ENCODE results near the gene EIF5AL1.
"Not testable (repeated sequence)": the region's sequence is repeated elsewhere in the genome, so short reads cannot be mapped to it uniquely, and the experiment has no call there.

The EIF5AL1 gene

GRCh38 chr10:79522464-79522863, 10.1 kb downstream of the EIF5AL1 start:
- H2AFZ ChIP-seq (ENCODE audit: low read length); H4K91ac ChIP-seq (ENCODE audit: low read depth, low read length, poor library complexity); H3K27me3 ChIP-seq (ENCODE audit: control insufficient read depth in 3 of 3, insufficient read depth in 3 of 3, low read depth in 1 of 3, low read length in 3 of 3); H2BK15ac ChIP-seq (ENCODE audit: low read length); H2AK5ac ChIP-seq (ENCODE audit: low read depth, low read length); H3K4me2 ChIP-seq (ENCODE audit: insufficient read depth, low read length, poor library complexity, severe bottlenecking); H2BK5ac ChIP-seq (ENCODE audit: low read length); H3K4me1 ChIP-seq (ENCODE audit: control insufficient read depth in 2 of 2, insufficient read depth in 1 of 2, low read depth in 1 of 2, low read length in 2 of 2); H3K4me3 ChIP-seq (ENCODE audit: low read length in 2 of 2); H4K8ac ChIP-seq (ENCODE audit: low read depth, low read length); H3K18ac ChIP-seq (ENCODE audit: low read length); H3K9ac ChIP-seq (ENCODE audit: low read depth, low read length, poor library complexity); H3K4ac ChIP-seq (ENCODE audit: low read length); H2BK120ac ChIP-seq (ENCODE audit: low read depth, low read length); H3K14ac ChIP-seq (ENCODE audit: low read length); H3K27ac ChIP-seq (replicated peaks; ENCODE audit: low read length); DNase-seq (ENCODE audit: low spot score); H3K79me1 ChIP-seq (ENCODE audit: low read depth, low read length); H3K36me3 ChIP-seq (replicated peaks in 1 of 2; ENCODE audit: control insufficient read depth in 2 of 2, insufficient read depth in 2 of 2, low read length in 2 of 2); H3K9me3 ChIP-seq (replicated peaks in 1 of 2; ENCODE audit: control insufficient read depth in 2 of 2, insufficient read depth in 1 of 2, low read depth in 1 of 2, low read length in 2 of 2); H3K23ac ChIP-seq (ENCODE audit: low read depth, low read length, poor library complexity); H2BK12ac ChIP-seq (ENCODE audit: low read length): not testable (repeated sequence)
- no CpG with 5 or more reads among the region's 4 CpGs for WGBS, 2 donors (ENCODE audit: extremely low coverage in 2 of 2, insufficient read length in 2 of 2, insufficient replicate concordance in 1 of 2)

GRCh38 chr10:79523157-79523853, 11.0 kb downstream of the EIF5AL1 start:
- not testable (repeated sequence) for H3K9me3 ChIP-seq (replicated peaks in 1 of 2; ENCODE audit: control insufficient read depth in 2 of 2, insufficient read depth in 1 of 2, low read depth in 1 of 2, low read length in 2 of 2); H2BK15ac ChIP-seq (ENCODE audit: low read length); H3K27ac ChIP-seq (replicated peaks; ENCODE audit: low read length); H3K9ac ChIP-seq (ENCODE audit: low read depth, low read length, poor library complexity); H2AK5ac ChIP-seq (ENCODE audit: low read depth, low read length); H3K79me1 ChIP-seq (ENCODE audit: low read depth, low read length); H2BK120ac ChIP-seq (ENCODE audit: low read depth, low read length); H3K4ac ChIP-seq (ENCODE audit: low read length); H2AFZ ChIP-seq (ENCODE audit: low read length); H3K18ac ChIP-seq (ENCODE audit: low read length); H2BK5ac ChIP-seq (ENCODE audit: low read length); DNase-seq (ENCODE audit: low spot score); H3K4me1 ChIP-seq (ENCODE audit: control insufficient read depth in 2 of 2, insufficient read depth in 1 of 2, low read depth in 1 of 2, low read length in 2 of 2); H3K4me2 ChIP-seq (ENCODE audit: insufficient read depth, low read length, poor library complexity, severe bottlenecking); H3K4me3 ChIP-seq (ENCODE audit: low read length in 2 of 2); H4K91ac ChIP-seq (ENCODE audit: low read depth, low read length, poor library complexity); H3K14ac ChIP-seq (ENCODE audit: low read length); H2BK12ac ChIP-seq (ENCODE audit: low read length); H3K23ac ChIP-seq (ENCODE audit: low read depth, low read length, poor library complexity); H4K8ac ChIP-seq (ENCODE audit: low read depth, low read length); H3K36me3 ChIP-seq (replicated peaks in 1 of 2; ENCODE audit: control insufficient read depth in 2 of 2, insufficient read depth in 2 of 2, low read length in 2 of 2); H3K27me3 ChIP-seq (ENCODE audit: control insufficient read depth in 3 of 3, insufficient read depth in 3 of 3, low read depth in 1 of 3, low read length in 3 of 3)
- WGBS, 2 donors (ENCODE audit: extremely low coverage in 2 of 2, insufficient read length in 2 of 2, insufficient replicate concordance in 1 of 2): no CpG with 5 or more reads among the region's 13 CpGs

GRCh38 chr10:79525049-79525710, 12.8 kb downstream of the EIF5AL1 start:
- H3K23ac ChIP-seq (ENCODE audit: low read depth, low read length, poor library complexity); H2AK5ac ChIP-seq (ENCODE audit: low read depth, low read length); H3K18ac ChIP-seq (ENCODE audit: low read length); H4K8ac ChIP-seq (ENCODE audit: low read depth, low read length); DNase-seq (ENCODE audit: low spot score); H2AFZ ChIP-seq (ENCODE audit: low read length); H3K4ac ChIP-seq (ENCODE audit: low read length); H2BK5ac ChIP-seq (ENCODE audit: low read length); H3K14ac ChIP-seq (ENCODE audit: low read length); H3K9ac ChIP-seq (ENCODE audit: low read depth, low read length, poor library complexity); H3K4me1 ChIP-seq (ENCODE audit: control insufficient read depth in 2 of 2, insufficient read depth in 1 of 2, low read depth in 1 of 2, low read length in 2 of 2); H2BK120ac ChIP-seq (ENCODE audit: low read depth, low read length); H2BK12ac ChIP-seq (ENCODE audit: low read length); H4K91ac ChIP-seq (ENCODE audit: low read depth, low read length, poor library complexity); H3K4me3 ChIP-seq (ENCODE audit: low read length in 2 of 2); H3K4me2 ChIP-seq (ENCODE audit: insufficient read depth, low read length, poor library complexity, severe bottlenecking); H3K36me3 ChIP-seq (replicated peaks in 1 of 2; ENCODE audit: control insufficient read depth in 2 of 2, insufficient read depth in 2 of 2, low read length in 2 of 2); H2BK15ac ChIP-seq (ENCODE audit: low read length); H3K27me3 ChIP-seq (ENCODE audit: control insufficient read depth in 3 of 3, insufficient read depth in 3 of 3, low read depth in 1 of 3, low read length in 3 of 3); H3K79me1 ChIP-seq (ENCODE audit: low read depth, low read length); H3K9me3 ChIP-seq (replicated peaks in 1 of 2; ENCODE audit: control insufficient read depth in 2 of 2, insufficient read depth in 1 of 2, low read depth in 1 of 2, low read length in 2 of 2); H3K27ac ChIP-seq (replicated peaks; ENCODE audit: low read length): not testable (repeated sequence)
- no CpG with 5 or more reads among the region's 8 CpGs for WGBS, 2 donors (ENCODE audit: extremely low coverage in 2 of 2, insufficient read length in 2 of 2, insufficient replicate concordance in 1 of 2)

- H2BK12ac ChIP-seq (ENCODE audit: low read length); H3K9ac ChIP-seq (ENCODE audit: low read depth, low read length, poor library complexity); H3K23ac ChIP-seq (ENCODE audit: low read depth, low read length, poor library complexity); H3K14ac ChIP-seq (ENCODE audit: low read length); H2BK15ac ChIP-seq (ENCODE audit: low read length); H3K4me3 ChIP-seq (ENCODE audit: low read length in 2 of 2); H3K79me1 ChIP-seq (ENCODE audit: low read depth, low read length); H2AK5ac ChIP-seq (ENCODE audit: low read depth, low read length); H4K91ac ChIP-seq (ENCODE audit: low read depth, low read length, poor library complexity); H3K18ac ChIP-seq (ENCODE audit: low read length); DNase-seq (ENCODE audit: low spot score); H3K4me2 ChIP-seq (ENCODE audit: insufficient read depth, low read length, poor library complexity, severe bottlenecking); H3K27ac ChIP-seq (replicated peaks; ENCODE audit: low read length); H3K4ac ChIP-seq (ENCODE audit: low read length); H3K27me3 ChIP-seq (ENCODE audit: control insufficient read depth in 3 of 3, insufficient read depth in 3 of 3, low read depth in 1 of 3, low read length in 3 of 3); H2BK5ac ChIP-seq (ENCODE audit: low read length); H3K4me1 ChIP-seq (ENCODE audit: control insufficient read depth in 2 of 2, insufficient read depth in 1 of 2, low read depth in 1 of 2, low read length in 2 of 2); H3K9me3 ChIP-seq (replicated peaks in 1 of 2; ENCODE audit: control insufficient read depth in 2 of 2, insufficient read depth in 1 of 2, low read depth in 1 of 2, low read length in 2 of 2); H4K8ac ChIP-seq (ENCODE audit: low read depth, low read length); H2AFZ ChIP-seq (ENCODE audit: low read length); H2BK120ac ChIP-seq (ENCODE audit: low read depth, low read length); H3K36me3 ChIP-seq (replicated peaks in 1 of 2; ENCODE audit: control insufficient read depth in 2 of 2, insufficient read depth in 2 of 2, low read length in 2 of 2): not testable (repeated sequence)
- no CpG with 5 or more reads among the region's 4 CpGs for WGBS, 2 donors (ENCODE audit: extremely low coverage in 2 of 2, insufficient read length in 2 of 2, insufficient replicate concordance in 1 of 2)
These were observed 15.9 kb downstream of the EIF5AL1 start for GRCh38 chr10:79528261-79528660.
